ENCODE results near the gene TRAFD1.

- TF ChIP-seq CTCF (IDR thresholded peaks at IDR 0.05; ENCODE audit: low read depth, low read length): no peak
- TF ChIP-seq POLR2A (IDR thresholded peaks at IDR 0.05; ENCODE audit: extremely low read depth, insufficient read length): no peak
- no peak for TF ChIP-seq MAX (IDR thresholded peaks at IDR 0.05; ENCODE audit: low read depth, low read length)
- no peak for TF ChIP-seq MYC (IDR thresholded peaks at IDR 0.05; ENCODE audit: low read depth, low read length)
Measured at GRCh38 chr12:112134731-112135130, 9.4 kb downstream of the TRAFD1 start.
